Spleen (tissue), 7 donors: ENCODE results near the gene NDUFAF2.

Source experiments
- POLR2A ChIP-seq, 3 donors: fragments of 450-650 bp; IDR thresholded peaks; one replicate each; pipeline ENCODE4 v1.5.1; 2017; ENCODE audit warnings: antibody characterized with exemption in 3 of 3, mild to moderate bottlenecking in 1 of 3
- TF ChIP-seq, protein P1 (sequence below), 11 experiments: fragments of 200-600 bp in 7 of 11; fragments of 450-650 bp in 4 of 11; sonication (generic) in 4 of 11; IDR thresholded peaks in 8 of 11; conservative IDR thresholded peaks in 3 of 11; 1 replicate in 7 of 11; 2 replicates in 4 of 11; pipeline versions ENCODE4 v1.4.0 to v1.8.0; 2016 to 2021; ENCODE audit warnings: antibody characterized with exemption in 11 of 11, inconsistent platforms in 4 of 11, mild to moderate bottlenecking in 1 of 11
- donor health status: DM: no; HTN: no; CAD: no; lungs with moderate emphysema.
- donor health status: DM: no; HTN: no; CAD: no.
- donor health status: DM: no; HTN: no; CAD: no.

DNA sequence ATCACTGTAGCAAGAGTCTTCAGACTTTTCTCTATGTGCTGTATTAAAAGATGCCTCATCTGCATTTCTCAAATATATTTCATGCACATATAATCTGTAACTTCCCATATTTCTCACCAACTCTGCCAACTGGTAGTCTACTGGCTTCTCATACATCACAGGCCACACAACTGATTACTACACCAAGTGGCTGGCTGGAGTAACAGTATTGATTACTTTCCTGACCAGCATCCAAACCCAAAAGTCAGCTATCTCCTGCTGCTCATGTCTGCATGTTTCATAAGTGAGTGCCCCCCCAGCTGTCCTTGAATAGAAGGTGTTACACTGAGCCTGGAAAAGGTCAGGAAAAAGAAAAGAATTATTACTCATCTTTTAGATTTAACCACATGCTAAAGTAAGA is 17.6 kb upstream of the NDUFAF2 start:
- TF ChIP-seq POLR2A (IDR thresholded peaks at IDR 0.05), result no peak
- TF ChIP-seq, protein P1, sequence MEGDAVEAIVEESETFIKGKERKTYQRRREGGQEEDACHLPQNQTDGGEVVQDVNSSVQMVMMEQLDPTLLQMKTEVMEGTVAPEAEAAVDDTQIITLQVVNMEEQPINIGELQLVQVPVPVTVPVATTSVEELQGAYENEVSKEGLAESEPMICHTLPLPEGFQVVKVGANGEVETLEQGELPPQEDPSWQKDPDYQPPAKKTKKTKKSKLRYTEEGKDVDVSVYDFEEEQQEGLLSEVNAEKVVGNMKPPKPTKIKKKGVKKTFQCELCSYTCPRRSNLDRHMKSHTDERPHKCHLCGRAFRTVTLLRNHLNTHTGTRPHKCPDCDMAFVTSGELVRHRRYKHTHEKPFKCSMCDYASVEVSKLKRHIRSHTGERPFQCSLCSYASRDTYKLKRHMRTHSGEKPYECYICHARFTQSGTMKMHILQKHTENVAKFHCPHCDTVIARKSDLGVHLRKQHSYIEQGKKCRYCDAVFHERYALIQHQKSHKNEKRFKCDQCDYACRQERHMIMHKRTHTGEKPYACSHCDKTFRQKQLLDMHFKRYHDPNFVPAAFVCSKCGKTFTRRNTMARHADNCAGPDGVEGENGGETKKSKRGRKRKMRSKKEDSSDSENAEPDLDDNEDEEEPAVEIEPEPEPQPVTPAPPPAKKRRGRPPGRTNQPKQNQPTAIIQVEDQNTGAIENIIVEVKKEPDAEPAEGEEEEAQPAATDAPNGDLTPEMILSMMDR (IDR thresholded peaks at IDR 0.05 in 8 of 11, conservative IDR thresholded peaks at IDR 0.05 in 3 of 11), result no peak
